ENCODE measurements around the gene SPEN. TPM values are rescaled to one million over a fixed set of nuclear protein-coding genes. Genes with fewer than 3 reads are reported as not detected.

Gene SPEN, protein sequence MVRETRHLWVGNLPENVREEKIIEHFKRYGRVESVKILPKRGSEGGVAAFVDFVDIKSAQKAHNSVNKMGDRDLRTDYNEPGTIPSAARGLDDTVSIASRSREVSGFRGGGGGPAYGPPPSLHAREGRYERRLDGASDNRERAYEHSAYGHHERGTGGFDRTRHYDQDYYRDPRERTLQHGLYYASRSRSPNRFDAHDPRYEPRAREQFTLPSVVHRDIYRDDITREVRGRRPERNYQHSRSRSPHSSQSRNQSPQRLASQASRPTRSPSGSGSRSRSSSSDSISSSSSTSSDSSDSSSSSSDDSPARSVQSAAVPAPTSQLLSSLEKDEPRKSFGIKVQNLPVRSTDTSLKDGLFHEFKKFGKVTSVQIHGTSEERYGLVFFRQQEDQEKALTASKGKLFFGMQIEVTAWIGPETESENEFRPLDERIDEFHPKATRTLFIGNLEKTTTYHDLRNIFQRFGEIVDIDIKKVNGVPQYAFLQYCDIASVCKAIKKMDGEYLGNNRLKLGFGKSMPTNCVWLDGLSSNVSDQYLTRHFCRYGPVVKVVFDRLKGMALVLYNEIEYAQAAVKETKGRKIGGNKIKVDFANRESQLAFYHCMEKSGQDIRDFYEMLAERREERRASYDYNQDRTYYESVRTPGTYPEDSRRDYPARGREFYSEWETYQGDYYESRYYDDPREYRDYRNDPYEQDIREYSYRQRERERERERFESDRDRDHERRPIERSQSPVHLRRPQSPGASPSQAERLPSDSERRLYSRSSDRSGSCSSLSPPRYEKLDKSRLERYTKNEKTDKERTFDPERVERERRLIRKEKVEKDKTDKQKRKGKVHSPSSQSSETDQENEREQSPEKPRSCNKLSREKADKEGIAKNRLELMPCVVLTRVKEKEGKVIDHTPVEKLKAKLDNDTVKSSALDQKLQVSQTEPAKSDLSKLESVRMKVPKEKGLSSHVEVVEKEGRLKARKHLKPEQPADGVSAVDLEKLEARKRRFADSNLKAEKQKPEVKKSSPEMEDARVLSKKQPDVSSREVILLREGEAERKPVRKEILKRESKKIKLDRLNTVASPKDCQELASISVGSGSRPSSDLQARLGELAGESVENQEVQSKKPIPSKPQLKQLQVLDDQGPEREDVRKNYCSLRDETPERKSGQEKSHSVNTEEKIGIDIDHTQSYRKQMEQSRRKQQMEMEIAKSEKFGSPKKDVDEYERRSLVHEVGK (N-terminal part only)
- 4.9 to 9.1 TPM (median 8.9 TPM) in 3 replicates for polyA plus RNA-seq
- polyA plus RNA-seq (2011; ENCODE audit: low read depth) = 22.5 TPM
- 6.3 and 6.9 TPM in 2 replicates for polyA plus RNA-seq (2011; cell fraction: cytosol; rRNA removed)
- 46.7 and 46.9 TPM in 2 replicates for polyA plus RNA-seq (2011; cell fraction: nucleus; rRNA removed)
- polyA plus RNA-seq (2012; ENCODE audit: low replicate concordance) = 25.0 and 35.6 TPM in 2 replicates
- polyA minus RNA-seq = 18.8 to 84.5 TPM (median 42.0 TPM) in 3 replicates
- polyA minus RNA-seq (2011; cell fraction: cytosol; rRNA and poly(A)+ RNA removed) = 6.7 TPM
- 30.5 and 60.2 TPM in 2 replicates for polyA minus RNA-seq (2011; cell fraction: nucleus; rRNA and poly(A)+ RNA removed)

GRCh38 chr1:15847100-15847892, at the start of gene SPEN:
Gene SPEN, plus strand, starts transcription at chr1:15847707. Its CDS starts 361 bp downstream, at chr1:15848068.
- DNase-seq (ENCODE audit: low read depth, low spot score) = peak; percentile 54
- Histone ChIP-seq H4K20me1 (ENCODE audit: control insufficient read depth, extremely low read depth, insufficient read depth, low read length) (no peaks in the 10 kb centered on the region), H3K36me3 (ENCODE audit: control insufficient read depth in 2 of 2, extremely low read depth in 1 of 2, insufficient read depth in 2 of 2, low read length in 2 of 2) (no peaks in the 10 kb centered on the region), H3K4me1 (ENCODE audit: control insufficient read depth, extremely low read depth, insufficient read depth, low read length) (peaks cover 23% of the 10 kb centered on the region), H3K79me2 (ENCODE audit: control insufficient read depth, insufficient read depth, low read length) (peaks cover 50% of the 10 kb centered on the region), H3K9ac (ENCODE audit: control insufficient read depth, extremely low read depth, insufficient read depth, low read length) (peak within 1 kb of the TSS; percentile 99), H3K27ac (ENCODE audit: control insufficient read depth, insufficient read depth, low read length) (peak within 1 kb of the TSS; percentile 95), H3K4me3 (ENCODE audit: control insufficient read depth in 2 of 3, extremely low read depth in 1 of 3, insufficient read depth in 2 of 3, low read depth in 1 of 3, low read length in 3 of 3) (peak within 1 kb of the TSS; percentile 62 to 93 (median 77)), H3K27me3 (ENCODE audit: control insufficient read depth, extremely low read depth, insufficient read depth, low read length) (no peaks in the 10 kb centered on the region), H3K4me2 (ENCODE audit: control insufficient read depth, extremely low read depth, insufficient read depth, low read depth, low read length) (peak within 1 kb of the TSS; percentile 99), H3K9me1 (ENCODE audit: control insufficient read depth, extremely low read depth, insufficient read depth, low read length) (no peaks in the 10 kb centered on the region), H2AFZ (ENCODE audit: control insufficient read depth, low read length) (peak within 1 kb of the TSS; percentile 91), H3K9me3 (ENCODE audit: control insufficient read depth, low read depth, low read length) (no peaks in the 10 kb centered on the region)
- dilution Hi-C loops (cut with MboI; ENCODE audit: extremely low pct_ligation_motif_present, low sequenced_read_pairs) = no loop called here
- no peak for TF ChIP-seq EZH2 (IDR thresholded peaks at IDR 0.05; ENCODE audit: low read length)
- TF ChIP-seq, protein P1, sequence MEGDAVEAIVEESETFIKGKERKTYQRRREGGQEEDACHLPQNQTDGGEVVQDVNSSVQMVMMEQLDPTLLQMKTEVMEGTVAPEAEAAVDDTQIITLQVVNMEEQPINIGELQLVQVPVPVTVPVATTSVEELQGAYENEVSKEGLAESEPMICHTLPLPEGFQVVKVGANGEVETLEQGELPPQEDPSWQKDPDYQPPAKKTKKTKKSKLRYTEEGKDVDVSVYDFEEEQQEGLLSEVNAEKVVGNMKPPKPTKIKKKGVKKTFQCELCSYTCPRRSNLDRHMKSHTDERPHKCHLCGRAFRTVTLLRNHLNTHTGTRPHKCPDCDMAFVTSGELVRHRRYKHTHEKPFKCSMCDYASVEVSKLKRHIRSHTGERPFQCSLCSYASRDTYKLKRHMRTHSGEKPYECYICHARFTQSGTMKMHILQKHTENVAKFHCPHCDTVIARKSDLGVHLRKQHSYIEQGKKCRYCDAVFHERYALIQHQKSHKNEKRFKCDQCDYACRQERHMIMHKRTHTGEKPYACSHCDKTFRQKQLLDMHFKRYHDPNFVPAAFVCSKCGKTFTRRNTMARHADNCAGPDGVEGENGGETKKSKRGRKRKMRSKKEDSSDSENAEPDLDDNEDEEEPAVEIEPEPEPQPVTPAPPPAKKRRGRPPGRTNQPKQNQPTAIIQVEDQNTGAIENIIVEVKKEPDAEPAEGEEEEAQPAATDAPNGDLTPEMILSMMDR (optimal IDR thresholded peaks at IDR 0.05 in 1 of 3, IDR thresholded peaks at IDR 0.05 in 1 of 3, conservative IDR thresholded peaks at IDR 0.05 in 1 of 3; ENCODE audit: extremely low read depth in 1 of 3, insufficient read depth in 2 of 3, low read length in 3 of 3) = no peak
- FAIRE-seq = no peak

All from keratinocyte (primary cell).